Heart left ventricle (tissue), 16 donors: ENCODE measurements around the gene EVX1. TPM values are rescaled to one million over a fixed set of nuclear protein-coding genes. Genes with fewer than 3 reads are reported as not detected.

Source experiments
- ATAC-seq, 4 donors: fragments of 200-7000 bp; cut with Tn5 transposase; one replicate each; pipeline ENCODE4 v1.9.1; 2020 to 2022; ENCODE audit warnings: moderate library complexity in 4 of 4, mild to moderate bottlenecking in 3 of 4, moderate number of reproducible peaks in 1 of 4
- DNase-seq, 5 donors: peaks; one replicate each; pipeline ENCODE4 v3.0.0-alpha.2; 2020
- H3K27ac ChIP-seq, 12 donors: fragments of 200-600 bp; sonication (generic) in 4 of 12; one replicate each; pipeline versions ENCODE4 v1.5.0 to v1.8.0; 2016 to 2022; ENCODE audit warnings: mild to moderate bottlenecking in 2 of 12
- H3K27me3 ChIP-seq, 9 donors: fragments of 200-600 bp; sonication (generic) in 2 of 9; one replicate each; pipeline versions ENCODE4 v1.5.1 to v1.8.0; 2016 to 2022; ENCODE audit warnings: mild to moderate bottlenecking in 3 of 9
- H3K36me3 ChIP-seq, 9 donors: fragments of 200-600 bp; sonication (generic) in 2 of 9; one replicate each; pipeline versions ENCODE4 v1.5.0 to v1.8.0; 2018 to 2022; ENCODE audit warnings: mild to moderate bottlenecking in 2 of 9
- H3K4me1 ChIP-seq, 12 donors: fragments of 200-600 bp; sonication (generic) in 4 of 12; one replicate each; pipeline versions ENCODE4 v1.5.0 to v1.8.0; 2016 to 2022; ENCODE audit warnings: mild to moderate bottlenecking in 3 of 12
- H3K4me3 ChIP-seq, 12 donors: fragments of 200-600 bp; sonication (generic) in 4 of 12; one replicate each; pipeline versions ENCODE4 v1.5.0 to v1.8.0; 2017 to 2022; ENCODE audit warnings: mild to moderate bottlenecking in 9 of 12, moderate library complexity in 4 of 12
- H3K9me3 ChIP-seq, 12 donors: fragments of 200-600 bp; sonication (generic) in 4 of 12; one replicate each; pipeline versions ENCODE4 v1.5.0 to v1.8.0; 2016 to 2022; ENCODE audit warnings: mild to moderate bottlenecking in 1 of 12
- CTCF ChIP-seq, 12 donors: fragments of 200-600 bp; sonication (generic) in 4 of 12; IDR thresholded peaks; one replicate each; pipeline versions ENCODE4 v1.5.0 to v1.8.0; 2018 to 2022; ENCODE audit warnings: antibody characterized with exemption in 12 of 12, mild to moderate bottlenecking in 5 of 12
- POLR2A ChIP-seq, 2 donors: fragments of 450-650 bp; IDR thresholded peaks; one replicate each; pipeline ENCODE4 v1.6.1; 2017; ENCODE audit warnings: antibody characterized with exemption in 2 of 2, mild to moderate bottlenecking in 2 of 2, moderate library complexity in 2 of 2
- WGBS, 4 donors: extraction: QIAGEN DNeasy Blood & Tissue Kit in 2 of 4; methylation state at CpG; one replicate each; pipeline versions ENCODE4 v1.1.5 to v1.1.7; 2013 to 2018; 5-methylcytosine and 5-hydroxymethylcytosine counted together
- intact Hi-C, 10 donors: fragments of 100-400 bp; cut with DNase I; formaldehyde crosslinking; loops; one replicate each; pipeline versions ENCODE4 v1.11.1 to v1.14.2; 2022
- polyA plus RNA-seq, 2 donors: library from polyadenylated mRNA; stranded (reverse); fragments of 200-250 nt; gene quantifications; one replicate each; pipeline ENCODE4 v1.2.3, GENCODE V29; 2013
- total RNA-seq, 9 donors: library from RNA; depleted of rRNA in 2 of 9; stranded (reverse); fragments of >200 nt in 2 of 9; fragmentation: NEBNext Ultra II Directional in 3 of 9; extraction: Animal tissue kit (Norgen Biotek cat#: 25700) in 3 of 9; gene quantifications; one replicate each; pipeline versions ENCODE4 v1.1.0 to v1.2.4, GENCODE V29; 2016 to 2023
- donor health status: ischemic (EF 13 %, LVEDD 7.1; RV severe dilation, severe dysfunction).
- donor health status: healthy with polysubstance abuse.
- donor health status: DM: no; HTN: yes; CAD: no.
- donor health status: DM: no; HTN: no; CAD: no.
- donor health status: ischemic (EF 25% LVEDD 6.9; RV normal size, moderate dysfunction).
- donor health status: ischemic (EF 25% LVEDD 5.7; RV mildly dilated, moderate dysfunction).
- donor health status: healthy.
- donor health status: DM: yes; HTN: yes; CAD: no.
- donor health status: ischemic (EF 35%, LVEDD 5.7; RV mildly dilated, moderate dysfunction).
- donor health status: nonischemic (EF 11% LVEDD 7.7; RV severe dilation, severe dysfunction).
- donor health status: DM: yes; HTN: yes; CAD: no.
- donor health status: PGD.
- donor health status: ischemic (EF 29% LVEDD 5.4; RV normal size, mild dysfunction).
- donor health status: nonischemic (EF 23%, LVEDD 6.1; RV moderate dilation, normal function).

Gene EVX1
- total and polyA plus RNA-seq, 11 donors: not detected

GRCh38 chr7:27198138-27198841, 44.3 kb upstream of the EVX1 start:
- no peak for DNase-seq

GRCh38 chr7:27198871-27199801, 43.5 kb upstream of the EVX1 start:
- ATAC-seq: peak in 1 of 4 donors; percentile 28
- no peaks in the 10 kb centered on the region for H3K36me3 ChIP-seq
- peak overlapping the region in 7 of 12 donors; percentile 3 to 45 (median 17) for H3K4me3 ChIP-seq
- H3K4me1 ChIP-seq: peaks cover 0 to 34% (median 13%) of the 10 kb centered on the region in 12 donors
- 2 to 5% (median 3%) methylated on average over 18 to 93 of the region's 93 CpGs for WGBS, 4 donors
- intact Hi-C loops: loop anchor here (5.0 to 10.0 kb wide), 12 partner anchors 378 to 898 kb away; no protein-coding TSS in a partner anchor
- TF ChIP-seq POLR2A (IDR thresholded peaks at IDR 0.05) (no peak), CTCF (IDR thresholded peaks at IDR 0.05) (no peak)
- H3K27ac ChIP-seq: peak overlapping the region in 1 of 12 donors; percentile 87
- DNase-seq: no peak
- no peaks in the 10 kb centered on the region for H3K9me3 ChIP-seq
- H3K27me3 ChIP-seq: peaks cover 79 to 97% (median 92%) of the 10 kb centered on the region in 9 donors

More at GRCh38 chr7:27198138-27198841, 44.3 kb upstream of the EVX1 start:
- intact Hi-C loops: loop anchor here (5.0 to 10.0 kb wide), 12 partner anchors 379 to 899 kb away; no protein-coding TSS in a partner anchor
- Histone ChIP-seq H3K9me3 (no peaks in the 10 kb centered on the region), H3K4me1 (peaks cover 2 to 38% (median 15%) of the 10 kb centered on the region in 12 donors), H3K36me3 (no peaks in the 10 kb centered on the region), H3K4me3 (no peak overlapping the region), H3K27me3 (peaks cover 81 to 97% (median 92%) of the 10 kb centered on the region in 9 donors), H3K27ac (peak overlapping the region in 1 of 12 donors; percentile 87)
- no peak for TF ChIP-seq CTCF (IDR thresholded peaks at IDR 0.05)
- no peak for TF ChIP-seq POLR2A (IDR thresholded peaks at IDR 0.05)
- whole genome bisulfite sequencing, 4 donors: 9 to 10% (median 9%) methylated on average over 29 of the region's 29 CpGs
- ATAC-seq: no peak

GRCh38 chr7:27199849-27200760, 42.5 kb upstream of the EVX1 start, which contains the start of gene HOXA13:
TSS of gene HOXA13 (minus strand) at chr7:27200091. CDS start at chr7:27200077, 14 bp downstream.
- intact Hi-C loops: loop anchor here (5.0 to 10.0 kb wide), 15 partner anchors 375 to 897 kb away; no protein-coding TSS in a partner anchor

More at GRCh38 chr7:27199849-27200760, 42.5 kb upstream of the EVX1 start, which contains the start of gene HOXA13:
- peak within 1 kb of the TSS; percentile 6 to 47 (median 28) for H3K4me3 ChIP-seq
- H3K27ac ChIP-seq: peak within 1 kb of the TSS in 1 of 12 donors; percentile 87
- WGBS, 4 donors: 1 to 2% (median 1%) methylated on average over 46 to 99 of the region's 99 CpGs
- DNase-seq: no peak
- peaks cover 86 to 97% (median 92%) of the 10 kb centered on the region in 9 donors for H3K27me3 ChIP-seq
- TF ChIP-seq CTCF (IDR thresholded peaks at IDR 0.05): no peak
- TF ChIP-seq POLR2A (IDR thresholded peaks at IDR 0.05): no peak
- no peaks in the 10 kb centered on the region for H3K9me3 ChIP-seq
- ATAC-seq: peak in 2 of 4 donors; percentile 34 to 56
- H3K36me3 ChIP-seq: no peaks in the 10 kb centered on the region
- peaks cover under 1 to 44% (median 16%) of the 10 kb centered on the region in 12 donors for H3K4me1 ChIP-seq
